Epithelial cell of prostate (primary cell): ENCODE measurements around the gene SCAF1.
"Not testable (repeated sequence)": the region's sequence is repeated elsewhere in the genome, so short reads cannot be mapped to it uniquely, and the experiment has no call there.

Experiments
- DNase-seq: peaks from one replicate; pipeline ENCODE4 v3.0.0-alpha.2; 2011; ENCODE audit warnings: low read depth, low spot score
- H3K27ac ChIP-seq: fragments of 450-650 bp; 2 replicates; pipeline ENCODE4 v1.5.1; 2017; ENCODE audit warnings: mild to moderate bottlenecking

The SCAF1 gene

DNA sequence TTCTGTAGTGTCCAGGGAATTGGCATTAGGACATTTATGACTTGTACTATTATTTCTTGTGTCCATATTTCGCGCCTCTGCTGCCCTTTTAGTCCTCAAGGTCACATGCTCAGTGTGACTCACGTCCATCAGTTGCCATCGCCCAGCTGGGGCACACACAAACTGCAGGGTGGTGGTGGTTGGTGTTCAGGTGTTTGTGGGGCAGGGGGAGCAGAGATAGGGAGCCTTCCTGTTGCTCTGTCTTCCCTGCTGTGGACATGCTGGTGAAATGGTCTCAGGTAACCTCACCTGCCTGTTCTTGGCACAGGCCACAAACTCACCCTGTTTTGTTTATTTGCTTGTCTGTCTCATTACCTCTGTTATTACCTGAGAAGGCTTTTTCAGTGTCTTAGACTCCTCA, 28.6 kb upstream of the SCAF1 start:
- no peak for DNase-seq
- H3K27ac ChIP-seq, result peak overlapping the region; percentile 79

DNA sequence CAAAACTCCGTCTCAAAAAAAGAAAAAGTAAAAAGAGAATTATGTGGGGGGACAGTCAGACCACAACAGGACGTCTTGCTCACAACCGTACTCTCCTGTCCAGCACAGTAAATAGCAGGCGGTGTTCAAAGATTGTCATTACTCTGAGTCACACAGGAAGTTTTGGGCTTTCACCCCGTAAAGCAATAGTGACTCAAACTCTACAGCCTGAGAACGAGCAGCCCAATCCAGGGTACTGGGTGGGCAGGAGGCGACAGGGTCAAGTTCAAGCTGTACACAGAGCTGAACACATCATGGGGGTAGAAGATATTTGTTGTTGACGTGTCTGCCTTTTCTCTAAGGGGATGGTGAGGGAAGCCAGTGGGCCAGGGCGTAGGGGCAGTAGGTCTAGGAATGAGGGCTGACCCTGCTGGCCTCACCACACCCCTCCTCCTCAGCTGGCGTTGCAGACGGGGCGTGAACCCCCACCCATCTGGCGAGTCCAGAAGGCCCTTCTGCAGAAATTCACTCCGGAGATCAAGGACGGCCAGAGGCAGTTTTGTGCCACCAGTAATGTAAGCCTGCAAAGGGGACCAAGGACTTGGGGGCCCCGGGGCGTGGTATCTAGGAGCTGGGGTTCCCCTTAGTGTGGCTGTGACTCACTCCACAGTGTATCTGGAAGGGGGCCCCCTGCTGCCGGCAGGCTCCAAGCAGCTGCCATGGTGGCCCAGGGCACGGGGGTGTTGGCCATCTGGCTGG, 27.7 kb upstream of the SCAF1 start:
- H3K27ac ChIP-seq, result peak overlapping the region; percentile 79
- DNase-seq, result peak; percentile 22

DNA sequence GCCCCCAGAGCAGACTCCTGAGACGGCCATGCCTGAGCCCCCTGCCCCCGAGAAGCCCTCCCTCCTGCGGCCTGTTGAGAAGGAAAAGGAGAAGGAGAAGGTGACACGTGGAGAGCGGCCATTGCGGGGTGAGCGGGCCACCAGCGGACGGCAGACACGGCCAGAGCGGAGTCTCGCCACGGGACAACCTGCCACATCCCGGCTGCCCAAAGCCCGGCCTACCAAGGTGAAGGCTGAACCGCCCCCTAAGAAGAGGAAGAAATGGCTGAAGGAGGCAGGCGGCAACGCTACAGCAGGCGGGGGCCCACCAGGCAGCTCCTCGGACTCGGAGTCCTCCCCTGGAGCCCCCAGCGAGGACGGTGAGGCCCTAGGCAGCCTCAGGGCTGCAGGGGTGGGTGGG, 26.1 kb upstream of the SCAF1 start:
- no peak overlapping the region for H3K27ac ChIP-seq

DNA sequence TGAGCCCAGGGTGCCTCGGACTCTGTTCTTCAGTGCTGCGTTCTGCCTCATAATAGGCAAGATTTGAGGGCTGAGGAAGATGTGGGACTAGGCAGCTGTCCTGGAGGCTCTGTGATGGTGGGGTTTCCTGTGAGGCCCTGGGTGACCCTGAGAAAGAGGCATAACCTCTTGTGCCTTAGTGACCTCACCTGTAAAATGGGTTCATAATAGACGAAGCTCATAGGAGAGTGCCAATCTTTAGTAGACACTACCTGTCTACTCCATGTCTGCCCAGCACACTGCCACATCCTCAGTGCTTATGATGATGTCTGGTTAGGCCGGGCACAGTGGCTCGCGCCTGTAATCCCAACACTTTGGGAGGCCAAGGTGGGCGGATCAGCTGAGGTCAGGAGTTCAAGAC, 25.5 kb upstream of the SCAF1 start:
- H3K27ac ChIP-seq, result no peak overlapping the region
- no peak for DNase-seq

More for the DNA sequence above, 26.1 kb upstream of the SCAF1 start:
- no peak for DNase-seq

DNA sequence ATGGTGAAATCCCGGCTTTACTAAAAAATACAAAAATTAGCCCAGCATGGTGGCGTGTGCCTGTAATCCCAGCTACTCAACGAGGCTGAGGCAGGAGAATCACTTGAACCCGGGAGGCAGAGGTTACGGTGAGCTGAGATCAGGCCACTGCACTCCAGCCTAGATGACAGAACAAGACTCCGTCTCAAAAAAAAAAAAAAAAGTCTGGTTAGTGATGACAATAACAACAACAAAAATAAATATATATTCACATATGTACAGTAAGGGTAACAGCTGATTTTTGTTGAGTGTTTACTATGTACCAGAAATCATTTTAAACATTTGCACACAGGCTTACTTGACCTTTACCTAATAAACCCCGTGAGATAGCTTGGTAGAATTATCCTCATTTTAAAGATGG, 25.1 kb upstream of the SCAF1 start:
- no peak overlapping the region for H3K27ac ChIP-seq
- DNase-seq, result no peak

DNA sequence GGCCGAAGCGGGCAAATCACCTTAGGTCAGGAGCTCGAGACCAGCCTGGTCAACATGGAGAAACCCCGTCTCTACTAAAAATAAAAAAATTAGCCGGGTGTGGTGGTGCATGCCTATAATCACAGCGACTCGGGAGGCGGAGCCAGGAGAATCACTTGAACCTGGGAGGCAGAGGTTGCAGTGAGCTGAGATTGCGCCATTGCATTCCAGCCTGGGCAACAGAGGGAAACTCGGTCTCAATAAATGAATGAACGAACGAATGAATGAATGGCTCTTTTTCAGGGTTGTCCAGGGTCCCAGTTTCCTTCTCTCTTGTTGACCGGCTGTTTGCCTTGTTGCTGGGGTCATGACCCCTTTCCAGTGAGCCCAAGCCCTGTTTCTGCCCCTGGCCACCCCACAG, 24.1 kb upstream of the SCAF1 start:
- H3K27ac ChIP-seq, DNase-seq: not testable (repeated sequence)

DNA sequence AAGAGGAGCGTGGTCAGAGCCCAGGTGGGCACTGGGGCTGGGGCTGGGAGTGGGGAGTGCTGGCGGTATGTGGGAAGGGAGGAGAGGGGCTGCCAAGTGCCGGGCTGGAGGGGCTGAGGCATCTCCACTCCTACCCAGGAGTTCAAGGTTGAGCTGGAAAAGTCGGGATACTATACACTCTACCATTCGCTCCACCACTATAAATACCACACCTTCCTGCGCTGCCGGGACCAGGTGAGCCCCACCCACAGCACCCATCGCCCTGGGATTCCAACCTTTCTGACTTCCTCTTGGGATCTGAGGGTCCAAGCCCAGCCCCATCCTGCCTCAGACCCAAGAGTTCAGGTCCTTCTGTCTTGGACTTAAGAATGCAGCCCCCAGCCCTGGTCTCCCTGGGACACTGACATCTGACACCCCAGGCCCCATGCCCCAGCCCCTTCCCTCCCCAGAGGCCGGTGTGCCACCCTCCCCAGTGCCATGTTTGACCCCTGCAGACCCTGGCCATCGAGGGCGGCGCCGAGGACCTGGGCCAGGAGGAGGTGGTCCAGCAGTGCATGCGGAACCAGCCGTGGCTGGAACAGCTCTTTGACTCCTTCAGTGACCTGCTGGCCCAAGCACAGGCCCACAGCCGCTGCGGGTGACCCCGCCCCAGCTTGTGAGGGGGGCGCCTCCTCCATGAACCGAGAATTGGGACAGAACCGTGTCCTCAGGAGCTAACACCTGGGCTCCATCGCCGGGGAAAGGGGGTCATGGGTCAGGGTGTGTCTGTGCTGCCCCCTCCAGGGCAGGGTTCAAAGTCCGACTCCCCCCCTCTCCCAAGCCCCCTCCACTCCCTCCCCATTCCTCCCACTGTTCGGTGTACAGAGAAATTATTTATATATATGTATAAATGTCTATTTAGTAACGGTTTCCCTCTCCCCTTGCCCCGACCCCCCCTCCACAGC, 16.8 kb upstream of the SCAF1 start:
- DNase-seq, result no peak
- no peak overlapping the region for H3K27ac ChIP-seq

DNA sequence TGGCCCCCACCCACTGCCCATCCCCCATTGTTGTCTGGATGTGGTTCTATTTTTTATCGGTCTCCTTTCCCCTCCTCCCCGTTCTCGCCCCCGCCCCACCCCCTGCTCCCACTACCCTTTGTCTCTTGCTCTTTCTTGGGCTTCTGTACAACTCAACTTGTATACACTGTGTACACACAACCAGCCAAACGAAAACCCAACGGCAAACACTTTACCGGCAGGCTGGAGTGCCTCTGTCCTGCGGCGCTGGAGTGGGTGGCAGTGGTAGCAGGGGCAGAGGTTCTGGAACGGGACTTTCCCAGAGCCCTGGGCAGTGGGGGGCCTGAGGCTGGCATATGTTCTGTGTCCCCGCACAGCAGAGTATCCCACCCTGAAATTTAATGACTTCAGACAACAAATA, 15.8 kb upstream of the SCAF1 start:
- DNase-seq, result no peak
- no peak overlapping the region for H3K27ac ChIP-seq

DNA sequence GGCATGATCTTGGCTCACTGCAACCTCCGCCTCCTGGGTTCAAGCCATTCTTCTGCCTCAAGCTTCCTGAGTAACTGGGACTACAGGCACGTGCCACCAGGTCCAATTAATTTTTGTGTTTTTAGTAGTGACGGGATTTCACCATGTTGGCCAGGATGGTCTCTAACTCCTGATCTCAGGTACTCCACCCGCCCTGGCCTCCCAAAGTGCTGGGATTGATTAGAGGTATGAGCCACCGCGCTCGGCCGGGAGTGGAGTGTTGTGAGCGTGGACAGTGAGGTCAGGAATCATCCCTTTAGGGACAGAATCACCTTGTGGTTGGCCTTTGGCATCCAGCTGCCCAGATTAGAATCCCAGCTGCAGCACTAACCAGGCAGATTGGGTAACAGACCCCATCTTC, 12.3 kb upstream of the SCAF1 start:
- no peak for DNase-seq
- H3K27ac ChIP-seq, result no peak overlapping the region

DNA sequence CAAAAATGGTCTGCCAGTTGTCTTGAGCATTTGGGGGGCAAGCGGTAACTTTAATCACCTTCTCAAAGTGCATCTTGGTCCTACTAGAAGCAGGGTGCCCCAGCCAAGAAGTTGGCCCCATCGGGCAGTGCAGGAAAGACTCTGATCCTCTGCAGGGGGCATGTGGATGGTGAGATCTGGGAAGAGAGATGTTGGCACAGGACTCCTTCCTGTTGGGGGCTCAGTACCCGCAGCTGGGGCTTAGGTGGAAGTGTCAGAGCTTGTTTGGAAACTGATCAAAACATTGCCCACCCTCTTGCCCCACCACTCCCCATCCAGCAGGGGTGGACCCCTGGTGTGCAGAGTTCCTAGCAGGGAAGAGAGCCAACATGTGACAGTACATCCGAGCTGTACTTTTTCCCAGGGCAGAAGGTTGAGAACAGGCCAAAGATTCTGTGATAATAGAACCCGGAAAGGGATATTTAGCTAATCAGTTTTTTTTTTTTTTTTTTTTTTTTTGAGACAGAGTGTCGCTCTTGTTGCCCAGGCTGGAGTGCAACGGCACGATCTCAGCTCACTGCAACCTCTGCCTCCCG, 10.9 kb upstream of the SCAF1 start:
- no peak overlapping the region for H3K27ac ChIP-seq
- DNase-seq, result no peak

DNA sequence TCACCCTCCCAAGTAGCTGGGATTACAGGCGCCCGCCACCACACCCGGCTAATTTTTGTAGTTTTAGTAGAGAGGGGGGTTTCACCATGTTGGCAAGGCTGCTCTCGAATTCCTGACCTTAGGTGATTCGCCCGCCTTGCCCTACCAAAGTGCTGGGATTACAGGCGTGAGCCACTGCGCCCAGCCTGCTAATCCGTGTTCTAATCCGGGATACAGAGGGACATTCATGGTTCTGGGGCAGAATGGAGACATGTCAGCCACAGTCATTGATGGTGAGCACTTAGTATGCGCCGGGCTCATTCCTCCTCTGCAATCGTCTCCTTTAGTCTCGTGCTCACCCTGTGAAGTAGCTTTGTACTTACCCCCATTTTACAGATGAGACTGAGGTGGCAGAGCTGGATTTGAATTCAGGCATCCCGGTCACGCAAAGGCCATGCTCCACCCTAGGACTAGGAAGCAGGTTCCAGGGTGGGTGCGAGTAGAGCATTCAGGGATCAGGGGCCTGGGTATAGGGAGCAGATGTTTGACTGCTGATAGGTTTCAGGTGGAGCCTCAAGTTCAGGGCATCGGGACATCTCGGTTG, 10.3 kb upstream of the SCAF1 start:
- no peak overlapping the region for H3K27ac ChIP-seq
- DNase-seq, result no peak

DNA sequence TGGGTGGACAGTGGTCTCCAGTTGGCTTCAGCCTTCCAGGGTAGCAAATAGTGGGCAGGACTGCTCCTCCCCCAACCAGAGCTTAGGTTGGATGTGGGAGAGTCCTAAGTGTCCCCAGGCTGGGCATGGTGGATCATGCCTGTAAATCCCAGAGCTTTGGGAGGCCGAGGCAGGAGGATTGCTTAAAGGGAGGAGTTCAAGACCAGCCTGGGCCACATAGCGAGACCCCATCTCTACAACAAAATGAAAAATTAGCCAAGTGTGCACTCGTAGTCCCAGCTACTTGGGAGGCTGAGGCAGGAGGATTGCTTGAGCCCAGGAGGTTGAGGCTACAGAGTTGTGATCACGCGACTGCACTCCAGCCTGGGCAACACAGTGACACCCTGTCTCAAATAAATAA, 9.4 kb upstream of the SCAF1 start:
- H3K27ac ChIP-seq, result no peak overlapping the region
- no peak for DNase-seq

DNA sequence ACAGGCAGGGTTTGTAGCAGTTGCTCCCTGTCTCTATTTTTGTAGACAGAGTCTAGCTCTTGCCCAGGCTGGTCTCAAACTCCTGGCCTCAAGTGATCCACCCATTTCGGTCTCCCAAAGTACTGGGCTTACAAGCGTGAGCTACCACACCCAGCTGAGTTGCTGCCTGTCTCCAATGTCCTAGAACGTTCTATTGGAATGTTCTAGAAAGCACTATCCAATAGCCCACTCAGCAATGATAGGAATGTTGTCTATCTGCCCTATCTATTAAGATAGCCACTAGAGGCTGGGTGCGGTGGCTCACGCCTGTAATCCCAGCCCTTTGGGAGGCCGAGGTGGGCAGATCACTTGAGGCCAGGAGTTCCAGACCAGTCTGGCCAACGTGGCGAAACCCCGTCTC, 8.7 kb upstream of the SCAF1 start:
- H3K27ac ChIP-seq, DNase-seq: not testable (repeated sequence)

DNA sequence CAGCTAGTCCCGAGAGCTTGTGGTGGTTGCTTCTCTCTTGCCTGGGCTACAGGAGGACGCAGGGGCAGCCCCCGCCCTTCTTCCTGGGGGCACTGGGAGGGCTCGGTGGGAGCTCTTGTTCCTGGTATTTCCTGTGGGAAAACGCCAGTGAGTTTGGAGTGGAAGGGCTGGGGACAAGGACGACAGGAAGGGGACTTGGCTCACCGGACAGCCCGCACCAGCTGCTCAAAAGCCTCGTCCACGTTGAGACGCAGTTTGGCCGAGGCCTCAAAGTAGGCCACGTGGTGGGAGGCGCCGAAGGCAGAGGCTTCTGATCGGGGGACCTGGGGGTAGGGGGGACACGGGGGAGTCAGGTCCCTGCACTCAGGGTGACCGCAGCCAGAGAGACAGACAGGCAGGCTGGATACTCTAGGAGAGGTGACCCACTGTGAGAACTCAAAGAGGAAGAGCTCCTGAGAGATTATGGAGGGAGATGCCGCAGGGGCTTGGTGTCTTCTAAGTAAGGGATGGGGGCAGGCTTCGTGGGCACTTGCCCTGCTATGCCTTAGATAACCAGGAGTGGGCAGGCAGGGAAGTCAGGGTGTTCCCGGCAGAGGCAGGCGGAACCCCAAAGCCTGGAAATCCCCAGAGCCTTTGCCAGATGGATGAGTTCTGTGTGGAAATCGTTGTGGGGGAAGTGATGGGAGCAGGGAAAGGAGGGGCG, 6.3 kb upstream of the SCAF1 start:
- H3K27ac ChIP-seq, result no peak overlapping the region
- no peak for DNase-seq

DNA sequence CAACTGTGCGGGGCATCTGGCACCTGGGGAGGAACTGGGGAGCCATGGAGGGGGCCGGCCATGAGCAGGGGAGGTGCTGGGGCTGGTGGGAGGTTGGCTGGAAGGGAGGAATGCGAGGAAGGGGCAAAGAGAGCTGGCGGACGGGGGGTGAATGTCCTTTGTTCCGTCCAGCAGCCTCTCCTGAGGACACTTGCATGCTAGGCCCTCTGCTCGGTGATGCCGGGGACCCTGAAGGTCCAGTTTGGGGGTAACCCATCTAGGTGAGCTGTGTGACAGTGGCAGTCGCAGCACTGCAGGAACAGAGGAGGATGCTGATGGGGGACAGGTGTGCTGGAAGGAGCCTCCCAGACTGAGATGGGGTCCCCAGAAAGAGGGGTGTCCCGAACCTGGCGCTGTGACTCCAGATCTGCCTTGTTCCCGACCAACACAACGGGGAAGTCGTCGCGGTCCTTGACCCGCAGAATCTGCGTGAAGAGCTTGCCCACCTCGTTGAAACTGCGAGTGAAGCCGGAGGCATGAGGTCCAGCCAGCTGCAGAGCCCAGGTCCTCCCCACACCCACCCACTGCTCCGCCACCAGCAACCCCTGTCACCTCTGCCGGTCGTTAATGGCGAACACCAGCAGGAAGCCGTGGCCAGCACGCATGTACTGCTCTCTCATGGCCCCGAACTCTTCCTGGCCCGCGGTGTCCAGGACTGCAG, 5.6 kb upstream of the SCAF1 start:
- H3K27ac ChIP-seq, result no peak overlapping the region
- DNase-seq, result no peak

DNA sequence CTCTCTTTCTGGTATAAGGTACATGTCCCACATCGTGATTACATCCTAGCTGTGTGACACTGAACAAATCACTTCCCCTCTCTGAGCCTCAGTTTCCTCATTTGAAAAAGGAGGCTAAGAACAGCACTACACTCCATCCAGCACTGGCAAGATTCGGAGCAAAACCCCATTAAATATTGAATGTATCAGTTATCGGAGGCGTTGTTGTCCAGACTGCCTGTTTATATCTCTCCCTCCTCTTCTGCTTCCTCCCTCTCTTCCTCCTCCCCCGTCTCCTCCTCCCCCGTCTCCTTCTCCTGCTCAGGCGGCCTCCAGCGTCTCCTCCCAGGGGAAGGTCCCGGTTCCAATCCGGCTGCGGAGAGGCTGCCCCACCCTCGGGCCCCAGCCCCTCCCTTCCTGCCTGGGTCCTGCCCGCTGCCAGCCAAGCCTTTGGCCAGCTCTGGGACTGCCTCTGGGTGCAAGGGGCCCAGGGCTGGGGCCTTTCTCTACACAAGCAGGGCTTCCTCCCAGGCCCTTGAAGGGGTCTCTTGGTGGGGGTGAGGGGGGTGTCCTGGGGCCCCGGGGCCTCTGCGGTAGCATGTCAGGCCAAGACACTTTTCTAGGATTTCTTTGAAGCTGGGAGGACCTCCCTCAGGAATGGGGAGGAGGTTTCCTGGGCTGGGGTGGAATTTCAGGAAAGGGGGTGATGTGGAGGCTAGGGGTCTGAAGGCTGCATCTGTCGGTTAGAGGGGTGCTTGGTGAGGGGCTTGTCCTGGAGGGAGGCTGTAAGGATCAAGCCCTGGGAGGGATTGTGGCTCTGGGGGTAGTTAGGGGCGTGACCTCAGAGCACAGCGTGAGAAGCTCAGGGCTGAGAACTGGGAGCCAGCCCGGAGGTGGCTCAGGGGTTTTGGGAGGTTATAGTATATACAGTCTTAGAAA, 3.9 kb upstream of the SCAF1 start:
- DNase-seq, result peak; percentile 12

DNA sequence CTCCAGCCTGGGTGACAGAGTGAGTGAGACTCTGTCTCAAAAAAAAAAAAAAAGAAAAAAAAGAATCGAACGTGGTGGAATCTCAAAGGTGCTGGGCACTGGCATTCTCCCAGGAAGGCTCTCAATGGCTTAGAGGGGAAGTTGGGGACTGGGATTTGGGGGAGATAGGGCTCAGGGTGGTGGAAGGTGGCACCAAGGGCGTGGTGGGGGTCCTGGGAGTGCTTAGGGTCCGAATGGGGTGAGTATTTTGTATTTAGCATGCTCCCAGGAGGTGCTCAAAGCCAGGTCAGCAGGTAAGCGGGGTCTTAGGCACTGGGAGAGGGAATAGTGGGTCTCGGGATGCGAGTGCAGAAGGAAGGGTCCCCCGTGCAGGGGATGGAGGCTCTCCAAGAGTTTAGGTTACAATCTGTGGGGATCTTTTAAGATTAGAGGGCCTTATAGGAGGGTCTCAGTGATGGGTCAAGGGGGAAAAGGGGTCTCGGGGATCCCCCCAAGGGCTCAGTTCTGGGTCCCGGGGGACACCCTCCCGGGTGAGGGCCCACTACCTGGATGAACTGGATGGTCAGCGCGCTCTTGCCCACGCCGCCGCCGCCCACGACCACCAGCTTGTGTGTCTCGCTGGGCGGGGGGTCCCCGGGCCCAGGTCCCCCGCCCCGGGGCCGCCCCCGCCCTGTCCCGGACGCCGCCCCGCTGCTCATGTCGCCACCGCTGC, 2.5 kb upstream of the SCAF1 start:
- H3K27ac ChIP-seq, result peak overlapping the region; percentile 100
- no peak for DNase-seq

More for the DNA sequence above, 3.9 kb upstream of the SCAF1 start:
- peak overlapping the region; percentile 100 for H3K27ac ChIP-seq
